ENCODE results near the gene FAM72C. TPM values are rescaled to one million over a fixed set of nuclear protein-coding genes. Genes with fewer than 3 reads are reported as not detected.
A peak's percentile ranks its signal among the peaks of the same experiment; 100 is the strongest.
"Not testable (repeated sequence)": the region's sequence is repeated elsewhere in the genome, so short reads cannot be mapped to it uniquely, and the experiment has no call there.

The FAM72C gene
- total and polyA plus RNA-seq, 8 donors, result 0.18 to 3.5 (median 1.2) TPM

DNA sequence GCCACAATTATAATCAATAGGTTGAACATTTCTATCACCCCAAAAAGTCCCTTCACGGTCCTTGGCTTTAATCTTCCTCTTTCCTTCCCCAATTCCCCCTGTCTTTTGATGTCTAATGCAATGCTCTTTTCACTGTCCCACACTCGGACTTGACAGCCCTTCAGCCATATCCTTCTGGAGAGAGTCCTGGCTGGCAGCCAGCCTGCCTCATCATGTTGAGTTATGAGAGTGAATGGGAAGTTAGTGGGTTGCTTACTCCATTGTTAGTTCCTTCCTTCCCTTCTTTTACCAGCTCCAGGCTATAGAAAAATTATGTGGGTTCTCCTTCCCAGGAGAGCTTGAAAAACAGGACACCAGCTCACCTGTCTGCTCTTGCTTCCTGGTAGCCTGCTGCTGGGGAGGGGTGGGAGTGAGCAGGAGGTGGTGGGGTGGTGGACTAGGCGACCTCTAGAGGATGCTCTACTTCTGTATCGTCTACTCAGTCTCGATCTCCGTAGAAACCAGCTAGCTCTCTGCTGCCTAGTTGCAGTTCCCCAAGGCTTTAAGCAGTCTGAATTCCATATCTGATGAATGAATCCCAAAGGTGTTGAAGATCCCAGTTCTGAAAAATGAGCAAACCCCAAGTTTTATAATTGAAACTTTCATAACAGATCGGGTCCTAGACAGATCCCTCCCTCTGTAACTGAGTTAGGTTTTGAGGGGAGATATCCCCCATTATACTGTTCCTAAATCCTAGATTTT, 30.5 kb upstream of the FAM72C start:
- H3K27ac ChIP-seq; intact Hi-C loops (cut with DNase I); H3K9me3 ChIP-seq; H3K36me3 ChIP-seq; H3K27me3 ChIP-seq; H3K4me1 ChIP-seq; H3K4me3 ChIP-seq: not testable (repeated sequence)
- DNase-seq (peak in 1 of 4 donors; percentile 0), ATAC-seq (peak; percentile 81)

DNA sequence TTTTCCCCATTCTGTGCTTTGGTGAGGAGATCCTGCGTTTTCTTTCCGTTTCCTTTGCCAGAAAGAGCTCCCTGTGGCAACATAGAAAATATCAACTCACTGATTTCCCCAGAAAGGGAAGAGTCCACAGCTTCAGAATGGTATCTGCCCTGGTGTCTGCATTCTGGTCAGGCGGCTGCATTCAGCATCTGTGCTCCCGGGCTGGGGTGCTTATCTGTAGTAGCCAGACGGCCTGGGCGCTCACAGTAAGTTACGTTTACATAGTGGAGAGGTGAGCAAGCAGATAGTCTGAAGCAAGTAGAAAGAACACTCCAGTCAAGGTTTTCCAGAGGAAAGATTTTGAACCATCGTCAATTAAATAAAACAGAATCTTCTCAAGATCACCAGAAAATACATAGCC, 29.3 kb upstream of the FAM72C start:
- H3K36me3 ChIP-seq; H3K4me1 ChIP-seq; H3K27me3 ChIP-seq; intact Hi-C loops (cut with DNase I); H3K4me3 ChIP-seq; H3K27ac ChIP-seq; DNase-seq; H3K9me3 ChIP-seq: not testable (repeated sequence)
- peak; percentile 71 for ATAC-seq

DNA sequence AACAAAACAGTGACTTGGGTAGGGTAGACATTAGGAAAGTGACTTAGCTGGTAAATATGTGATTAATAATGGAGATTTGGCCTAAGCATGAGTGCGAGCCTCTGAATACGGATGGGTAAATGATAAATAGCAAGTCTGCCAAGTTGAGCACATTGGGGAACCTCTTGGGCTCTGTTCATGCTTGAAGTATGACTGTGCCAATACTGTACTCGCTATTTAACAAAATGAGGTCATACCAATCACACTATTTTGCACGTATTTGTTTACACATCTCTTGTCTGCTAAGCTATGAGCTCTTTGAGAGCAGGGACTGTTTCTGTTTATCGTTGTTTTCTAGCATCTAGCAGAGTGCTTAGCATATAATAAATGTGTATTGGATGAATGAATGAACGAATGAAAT, 24.2 kb upstream of the FAM72C start:
- H3K27me3 ChIP-seq; H3K9me3 ChIP-seq; H3K4me1 ChIP-seq; DNase-seq; intact Hi-C loops (cut with DNase I); H3K27ac ChIP-seq; H3K4me3 ChIP-seq; H3K36me3 ChIP-seq: not testable (repeated sequence)
- peak; percentile 30 for ATAC-seq

DNA sequence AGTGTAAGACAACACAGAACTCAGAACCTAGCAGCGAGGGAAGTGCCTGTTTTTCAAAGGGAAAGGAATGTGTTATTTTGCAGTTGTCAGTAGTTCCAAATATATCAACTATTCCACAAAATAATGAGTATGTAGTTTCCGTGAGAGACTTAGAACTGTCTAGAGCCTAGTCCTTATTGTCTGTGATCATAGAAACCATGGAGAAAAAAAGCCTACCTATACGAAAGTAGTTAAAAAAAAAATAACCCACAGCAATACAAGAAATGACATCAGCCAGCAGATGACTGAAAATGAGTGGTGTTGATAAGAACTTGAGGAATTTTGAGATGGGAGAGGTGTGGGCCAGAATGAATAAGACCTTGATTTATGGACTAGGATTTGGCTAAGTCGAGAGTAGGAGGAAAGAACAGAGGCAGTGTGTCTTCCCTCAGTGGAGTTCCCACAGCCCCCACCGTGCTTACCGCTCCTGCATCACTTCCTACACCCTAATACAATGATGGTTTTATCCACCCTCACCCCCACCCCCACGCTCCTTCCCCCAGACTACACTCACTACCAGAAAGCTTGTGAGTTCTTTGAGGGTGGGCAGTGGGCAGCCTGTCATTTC, 21.6 kb upstream of the FAM72C start:
- DNase-seq; H3K4me3 ChIP-seq; H3K4me1 ChIP-seq; H3K27ac ChIP-seq; H3K36me3 ChIP-seq; H3K9me3 ChIP-seq; intact Hi-C loops (cut with DNase I); ATAC-seq; H3K27me3 ChIP-seq: not testable (repeated sequence)

DNA sequence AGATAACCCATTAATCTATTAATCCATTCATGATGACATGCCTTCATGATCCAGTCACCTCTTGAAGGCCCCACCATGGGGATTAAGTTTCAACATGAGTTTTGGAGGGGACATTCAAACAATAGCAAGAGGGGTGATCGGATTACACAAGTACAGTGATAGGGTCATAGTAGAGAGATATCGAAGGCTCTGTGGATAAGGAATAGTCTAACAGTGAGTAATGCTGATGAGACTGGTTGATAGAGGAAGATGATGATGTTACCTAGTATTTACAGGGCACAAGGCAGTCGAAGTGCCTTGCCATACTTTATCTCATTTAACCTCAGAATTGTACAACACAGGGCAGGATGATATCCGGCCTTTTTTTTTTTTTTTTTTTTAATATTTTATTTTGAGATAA, 18.9 kb upstream of the FAM72C start:
- H3K36me3 ChIP-seq; ATAC-seq; intact Hi-C loops (cut with DNase I); H3K9me3 ChIP-seq; H3K27me3 ChIP-seq; H3K4me1 ChIP-seq; DNase-seq; H3K4me3 ChIP-seq; H3K27ac ChIP-seq: not testable (repeated sequence)

DNA sequence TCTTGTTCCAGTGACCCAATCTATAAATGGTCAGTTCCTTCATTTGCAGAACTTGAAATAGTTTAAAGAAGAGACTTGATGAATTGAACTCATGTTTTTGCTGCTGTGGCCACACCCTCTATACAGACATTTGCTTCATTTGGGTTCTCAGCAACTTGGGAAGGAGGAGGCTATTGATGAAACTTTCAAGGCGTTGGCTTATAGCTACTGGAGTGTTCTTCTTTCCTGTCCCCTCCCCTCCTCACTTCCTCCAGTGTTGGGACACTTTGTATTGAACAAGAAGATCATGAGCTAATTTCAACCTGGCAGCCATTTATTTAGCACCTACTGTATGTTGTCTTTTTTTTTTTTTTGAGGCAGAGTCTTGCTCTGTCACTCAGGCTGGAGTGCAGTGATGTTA, 17.9 kb upstream of the FAM72C start:
- H3K27me3 ChIP-seq; H3K9me3 ChIP-seq; H3K4me1 ChIP-seq; DNase-seq; H3K4me3 ChIP-seq; H3K27ac ChIP-seq; intact Hi-C loops (cut with DNase I); H3K36me3 ChIP-seq: not testable (repeated sequence)
- peak; percentile 65 for ATAC-seq

DNA sequence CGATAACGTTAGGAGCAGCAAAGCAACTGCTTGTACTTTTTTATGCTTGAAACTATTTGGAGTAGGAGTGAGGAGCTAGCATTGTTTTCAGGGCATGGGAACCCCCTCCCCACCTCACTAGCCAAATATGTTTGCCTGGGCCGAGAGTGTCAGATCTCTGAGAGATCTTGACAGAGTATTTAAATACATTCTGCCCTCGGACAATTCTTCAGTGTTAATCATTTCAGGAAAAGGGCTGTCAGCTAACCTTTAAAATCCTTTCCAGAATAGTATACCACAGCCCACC, 17.6 kb upstream of the FAM72C start:
- H3K4me3 ChIP-seq; intact Hi-C loops (cut with DNase I); H3K4me1 ChIP-seq; H3K27ac ChIP-seq; H3K36me3 ChIP-seq; H3K9me3 ChIP-seq; H3K27me3 ChIP-seq; DNase-seq; ATAC-seq: not testable (repeated sequence)

DNA sequence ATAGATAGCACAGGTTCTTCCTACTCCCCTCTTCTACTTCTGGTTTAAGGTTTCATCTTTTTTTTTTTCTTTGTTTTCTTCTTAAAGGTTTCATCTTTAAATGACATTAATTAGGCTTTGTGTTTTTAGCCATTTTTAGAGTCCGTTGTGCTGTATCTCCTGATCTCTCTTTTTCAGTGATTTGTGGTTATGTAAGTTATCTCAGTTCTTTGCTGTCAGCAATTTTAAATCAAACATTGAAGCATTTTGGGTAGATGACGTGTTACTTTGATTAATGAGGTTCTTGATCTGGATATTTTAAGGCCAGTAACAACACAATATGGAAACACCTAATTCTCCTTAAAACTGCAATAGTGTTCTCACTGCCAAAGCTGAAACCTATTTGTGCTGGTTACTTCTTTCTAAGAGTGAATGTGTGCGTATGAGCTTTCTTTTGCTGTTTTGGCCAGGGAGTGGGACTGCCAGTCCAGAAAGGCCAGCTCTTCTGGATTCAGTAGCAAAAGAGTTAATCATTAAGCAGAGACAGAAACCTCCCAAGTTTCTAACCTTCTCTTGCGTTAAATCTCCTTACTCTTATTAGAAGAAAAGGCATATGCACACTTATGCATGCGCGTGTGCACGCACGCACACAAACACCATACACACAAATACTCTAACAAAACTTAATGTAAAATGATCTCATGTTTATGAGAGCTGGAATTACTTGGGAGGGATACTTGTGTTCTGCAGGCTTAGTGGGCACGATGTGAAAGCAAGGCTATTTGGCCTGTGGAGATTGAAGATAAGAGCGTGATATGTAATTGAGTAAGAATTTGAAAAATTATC, 17.0 kb upstream of the FAM72C start:
- peak; percentile 73 for ATAC-seq
- H3K9me3 ChIP-seq; H3K27ac ChIP-seq; DNase-seq; H3K4me3 ChIP-seq; H3K4me1 ChIP-seq; H3K36me3 ChIP-seq; H3K27me3 ChIP-seq; intact Hi-C loops (cut with DNase I): not testable (repeated sequence)

DNA sequence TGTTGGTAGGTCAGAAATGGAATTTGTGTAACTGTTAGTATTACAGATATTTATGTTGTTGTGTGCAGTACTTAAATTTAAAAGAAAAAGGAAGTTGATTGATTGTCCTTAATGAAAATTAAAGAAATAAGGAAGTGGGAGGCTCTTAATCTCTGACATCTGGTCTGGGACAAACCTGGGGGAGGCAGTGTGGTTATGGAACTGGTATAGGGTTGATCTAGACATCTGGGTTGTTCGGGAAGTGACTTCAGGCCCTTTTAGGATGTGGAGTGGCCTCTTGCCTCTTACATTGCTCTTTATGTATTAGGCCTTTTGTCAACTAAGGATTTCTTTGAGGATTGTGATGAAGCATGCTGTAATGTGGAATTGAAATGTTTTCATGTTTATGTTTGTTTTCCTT, 16.1 kb upstream of the FAM72C start:
- DNase-seq; H3K4me3 ChIP-seq; H3K27ac ChIP-seq; H3K27me3 ChIP-seq; ATAC-seq; H3K4me1 ChIP-seq; H3K36me3 ChIP-seq; intact Hi-C loops (cut with DNase I); H3K9me3 ChIP-seq: not testable (repeated sequence)

DNA sequence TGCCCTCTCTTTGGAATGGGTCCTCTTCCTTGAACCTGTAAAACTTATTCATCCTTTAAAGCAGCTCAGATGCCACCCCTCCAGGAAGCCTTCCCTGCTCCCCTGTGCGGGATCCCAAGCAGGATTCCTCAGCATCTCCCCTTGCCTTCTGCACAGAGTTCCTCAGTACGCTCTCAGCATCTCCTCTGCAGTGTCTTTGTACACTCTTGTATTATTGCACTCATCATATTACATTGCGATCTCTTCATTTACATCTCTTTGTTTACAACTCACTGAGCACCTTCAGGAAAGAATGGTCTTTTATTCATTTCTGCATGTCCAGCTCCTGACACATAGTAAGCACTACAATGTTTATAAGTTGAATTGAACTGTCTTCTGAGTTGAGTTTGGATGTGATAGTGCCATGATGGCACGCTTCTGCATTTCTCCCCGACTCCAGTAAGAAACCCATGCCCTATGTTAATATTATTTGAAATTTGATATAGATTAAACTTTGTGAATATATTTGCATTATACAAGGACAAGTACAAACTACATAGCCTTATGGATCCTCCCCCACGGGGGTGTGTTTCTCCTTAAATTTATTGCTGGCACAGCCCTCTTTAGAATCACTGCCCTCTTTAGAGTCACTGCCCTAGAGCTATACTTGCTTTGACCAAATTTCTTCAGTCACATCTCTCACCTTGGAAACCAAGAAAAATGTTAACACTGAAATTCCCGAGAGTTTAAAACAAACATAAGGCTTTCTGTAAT, 13.1 kb upstream of the FAM72C start:
- DNase-seq; H3K27me3 ChIP-seq; H3K9me3 ChIP-seq; intact Hi-C loops (cut with DNase I); H3K27ac ChIP-seq; H3K4me3 ChIP-seq; H3K4me1 ChIP-seq; ATAC-seq; H3K36me3 ChIP-seq: not testable (repeated sequence)

DNA sequence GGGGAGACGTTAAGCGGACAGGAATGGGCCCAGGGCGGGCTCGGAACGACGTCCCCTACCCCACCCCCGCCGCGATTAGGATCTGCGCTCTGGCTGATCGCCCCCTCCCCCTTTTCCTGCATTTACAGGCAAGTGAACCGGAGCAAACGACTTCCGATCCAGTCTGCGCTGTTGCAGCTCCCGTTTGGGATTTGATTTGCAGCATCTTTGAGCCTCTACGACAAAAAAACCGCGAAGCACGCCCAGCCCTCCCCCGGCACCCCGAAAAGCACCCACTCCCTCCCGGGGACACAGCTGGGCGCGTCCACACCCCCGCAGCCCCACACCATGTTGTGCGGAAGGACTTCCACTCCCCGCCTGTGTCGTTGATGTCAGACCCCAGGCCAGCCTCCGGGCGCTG, 2.6 kb upstream of the FAM72C start:
- H3K27ac ChIP-seq; H3K36me3 ChIP-seq; ATAC-seq; H3K9me3 ChIP-seq; H3K27me3 ChIP-seq; H3K4me1 ChIP-seq; intact Hi-C loops (cut with DNase I): not testable (repeated sequence)
- H3K4me3 ChIP-seq, result peak overlapping the region in 1 of 2 donors; percentile 26
- DNase-seq, result peak in 1 of 4 donors; percentile 3

DNA sequence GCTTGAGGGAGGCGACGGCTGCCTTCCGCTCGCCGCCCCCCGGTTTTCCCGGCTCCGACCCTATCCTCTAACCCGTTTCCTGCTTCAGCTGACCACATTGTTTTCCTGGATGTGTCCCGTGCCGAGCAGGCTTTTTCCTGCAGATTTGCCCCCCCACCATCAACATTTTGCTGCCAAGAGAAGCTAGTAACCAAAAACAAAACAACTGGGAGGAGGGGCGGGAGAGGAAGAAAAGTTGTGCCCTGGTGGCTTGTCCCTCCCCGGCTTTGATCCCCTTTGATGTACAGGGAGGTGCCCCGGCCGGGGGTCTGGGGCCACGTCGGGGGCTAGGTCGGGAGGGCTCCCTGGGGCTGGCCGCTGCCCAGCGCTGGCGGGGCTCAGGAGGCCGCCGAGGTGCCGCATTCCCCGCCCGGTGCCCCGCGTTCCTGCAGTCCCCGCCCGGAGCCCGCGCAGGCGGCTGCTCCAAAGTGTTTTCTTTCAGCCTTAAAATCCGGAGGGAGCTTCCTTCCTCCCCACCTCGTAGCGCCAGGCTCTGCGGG, 2.2 kb upstream of the FAM72C start:
- intact Hi-C loops (cut with DNase I); ATAC-seq: not testable (repeated sequence)

More for the DNA sequence above, 2.2 kb upstream of the FAM72C start:
- not testable (repeated sequence) for H3K4me1 ChIP-seq, H3K27me3 ChIP-seq, H3K36me3 ChIP-seq, H3K27ac ChIP-seq, H3K9me3 ChIP-seq
- DNase-seq, result peak in 1 of 4 donors; percentile 6
- H3K4me3 ChIP-seq, result peak overlapping the region in 1 of 2 donors; percentile 26
